K562 (cell line): ENCODE results near the gene HSD17B11. TPM values are rescaled to one million over a fixed set of nuclear protein-coding genes. Genes with fewer than 3 reads are reported as not detected.

ENCODE experiments used
- CBX5 ChIP-seq: IDR thresholded peaks from 2 replicates; pipeline ENCODE4 v1.6.1; 2014; ENCODE audit warnings: low read depth, borderline replicate concordance
- CLOCK ChIP-seq: fragments of 250-450 bp; sonication (Bioruptor Pico); IDR thresholded peaks from 2 replicates; pipeline ENCODE4 v1.4.0; 2020; ENCODE audit warnings: mild to moderate bottlenecking, moderate library complexity, borderline replicate concordance
- CREM ChIP-seq: IDR thresholded peaks from 2 replicates; pipeline ENCODE4 v1.6.1; 2014; ENCODE audit warnings: antibody characterized with exemption, low read depth
- ETV5 ChIP-seq: sonication (generic); formaldehyde crosslinking; IDR thresholded peaks from 2 replicates; pipeline ENCODE4 v1.4.0; 2020; ENCODE audit warnings: low read depth, mild to moderate bottlenecking, missing genetic modification reagents
- FUS ChIP-seq: fragments of 200-400 bp; formaldehyde crosslinking; optimal IDR thresholded peaks from 2 replicates; pipeline ENCODE3; 2017; ENCODE audit warnings: low read depth, low read length
- GTF2B ChIP-seq: IDR thresholded peaks from 2 replicates; pipeline ENCODE4 v1.6.1; 2011; ENCODE audit not compliant: insufficient read length; ENCODE audit errors: extremely low read depth
- HDAC3 ChIP-seq: fragments of 450-650 bp; IDR thresholded peaks from 2 replicates; pipeline ENCODE4 v1.6.1; 2018; ENCODE audit warnings: borderline replicate concordance, mild to moderate bottlenecking, moderate library complexity; ENCODE audit not compliant: partially characterized antibody
- MTA2 ChIP-seq: fragments of 450-650 bp; IDR thresholded peaks from 2 replicates; pipeline ENCODE4 v1.6.1; 2016; ENCODE audit warnings: low read depth
- NR0B1 ChIP-seq: fragments of 450-650 bp; IDR thresholded peaks from one replicate; pipeline ENCODE4 v1.6.1; 2018; ENCODE audit warnings: mild to moderate bottlenecking, moderate library complexity; ENCODE audit not compliant: partially characterized antibody
- PPARD ChIP-seq: fragments of 250-450 bp; sonication (Bioruptor Pico); IDR thresholded peaks from 2 replicates; pipeline ENCODE4 v1.8.0; 2022; ENCODE audit warnings: inconsistent platforms, mild to moderate bottlenecking, moderate library complexity
- RBBP5 ChIP-seq: fragments of 200-600 bp; sonication (generic); IDR thresholded peaks from 2 replicates; pipeline ENCODE4 v1.6.1; 2012; ENCODE audit warnings: borderline replicate concordance, mild to moderate bottlenecking, low read length, control low read depth, inconsistent platforms; ENCODE audit not compliant: insufficient read depth, poor library complexity, severe bottlenecking
- SMARCA5 ChIP-seq: fragments of 450-650 bp; IDR thresholded peaks from 2 replicates; pipeline ENCODE4 v1.6.1; 2016
- TFAP4 ChIP-seq: sonication (generic); formaldehyde crosslinking; IDR thresholded peaks from 2 replicates; pipeline ENCODE4 v1.8.0; 2022; ENCODE audit warnings: missing genetic modification reagents, mild to moderate bottlenecking, moderate library complexity, borderline replicate concordance
- TFE3 ChIP-seq: fragments of 450-650 bp; formaldehyde crosslinking; IDR thresholded peaks from 2 replicates; pipeline ENCODE4 v1.4.0; 2020; ENCODE audit warnings: mild to moderate bottlenecking, mixed read lengths
- ZBTB49 ChIP-seq: sonication (generic); formaldehyde crosslinking; IDR thresholded peaks from 2 replicates; pipeline ENCODE4 v1.8.0; 2022; ENCODE audit warnings: missing genetic modification reagents, mild to moderate bottlenecking, borderline replicate concordance
- ZFP36 ChIP-seq: fragments of 150-350 bp; IDR thresholded peaks from 2 replicates; pipeline ENCODE4 v1.6.1; 2018; ENCODE audit warnings: low read length, low read depth; ENCODE audit not compliant: partially characterized antibody
- ZNF444 ChIP-seq: fragments of 250-450 bp; sonication (Bioruptor Pico); IDR thresholded peaks from 2 replicates; pipeline ENCODE4 v1.4.0; 2020; ENCODE audit warnings: mild to moderate bottlenecking, moderate library complexity
- polyA plus RNA-seq, 8 experiments: library from polyadenylated mRNA; depleted of rRNA in 4 of 8; stranded (reverse) in 5 of 8; unstranded in 3 of 8; fragments of >200 nt; fragmentation: Nextera tagmentation in 2 of 8; fragmentation: Illumina TruSeq in 1 of 8; extraction: Ambion mirVana in 2 of 8; extraction: Trizol in 1 of 8; gene quantifications; 2 replicates each; pipeline versions ENCODE4 v1.2.1 to v1.2.3, GENCODE V29; 2011 to 2014; ENCODE audit warnings: inconsistent platforms in 1 of 8, missing spikeins in 1 of 8
- total RNA-seq, 7 experiments: library from RNA; depleted of rRNA in 6 of 7; stranded (reverse); fragments of >200 nt in 6 of 7; fragmentation: Illumina TruSeq in 2 of 7; extraction: Trizol in 2 of 7; gene quantifications; 2 replicates each; pipeline versions ENCODE4 v1.2.1 to v1.2.3, GENCODE V29; 2011 to 2021; ENCODE audit warnings: low replicate concordance in 1 of 7

HSD17B11 gene
- total and polyA plus RNA-seq, 9 of the 15 experiments (the other 6 are each of a cell fraction or from before 2014, with no cell fraction given): 26.0 to 108 (median 81.0) TPM

GRCh38 chr4:87390891-87391575, at the start of gene HSD17B11 (continued):
- TF ChIP-seq CBX5 (0 out of 2 replicates have a peak, but pooled peaks have one; percentile 21), HDAC3 (peak; percentile 28), ZBTB49 (CRISPR knock-in tag) (no peak), TFE3 (CRISPR knock-in tag) (no peak), CREM (peak; percentile 63), PPARD (CRISPR knock-in tag) (no peak), MTA2 (no peak; the same call in 1 of the 2 replicates), ETV5 (CRISPR knock-in tag) (peak; percentile 86), TFAP4 (CRISPR knock-in tag) (peak; percentile 69), CLOCK (CRISPR knock-in tag) (no peak), ZFP36 (no peak), FUS (no peak), RBBP5 (peak; percentile 63), ZNF444 (CRISPR knock-in tag) (no peak), GTF2B (peak; percentile 59), SMARCA5 (no peak), NR0B1 (no peak)
